D721Med (cell line): ENCODE data around the gene ELOA.
A peak's percentile ranks its signal among the peaks of the same experiment; 100 is the strongest.

Source experiments
- DNase-seq: peaks from one replicate; pipeline ENCODE4 v3.0.0; 2011; ENCODE audit warnings: low spot score; ENCODE audit not compliant: insufficient read length
- FAIRE-seq: peaks from 2 replicates; lab custom pipeline; 2011; peaks lifted over from hg19 to GRCh38; lab: Jason Lieb, UNC
- TF ChIP-seq, protein P1 (sequence below): IDR thresholded peaks from 2 replicates; pipeline ENCODE4 v1.5.1; 2012; ENCODE audit warnings: mild to moderate bottlenecking, control low read depth; ENCODE audit not compliant: insufficient read depth; ENCODE audit errors: missing control alignments

The ELOA gene

DNA sequence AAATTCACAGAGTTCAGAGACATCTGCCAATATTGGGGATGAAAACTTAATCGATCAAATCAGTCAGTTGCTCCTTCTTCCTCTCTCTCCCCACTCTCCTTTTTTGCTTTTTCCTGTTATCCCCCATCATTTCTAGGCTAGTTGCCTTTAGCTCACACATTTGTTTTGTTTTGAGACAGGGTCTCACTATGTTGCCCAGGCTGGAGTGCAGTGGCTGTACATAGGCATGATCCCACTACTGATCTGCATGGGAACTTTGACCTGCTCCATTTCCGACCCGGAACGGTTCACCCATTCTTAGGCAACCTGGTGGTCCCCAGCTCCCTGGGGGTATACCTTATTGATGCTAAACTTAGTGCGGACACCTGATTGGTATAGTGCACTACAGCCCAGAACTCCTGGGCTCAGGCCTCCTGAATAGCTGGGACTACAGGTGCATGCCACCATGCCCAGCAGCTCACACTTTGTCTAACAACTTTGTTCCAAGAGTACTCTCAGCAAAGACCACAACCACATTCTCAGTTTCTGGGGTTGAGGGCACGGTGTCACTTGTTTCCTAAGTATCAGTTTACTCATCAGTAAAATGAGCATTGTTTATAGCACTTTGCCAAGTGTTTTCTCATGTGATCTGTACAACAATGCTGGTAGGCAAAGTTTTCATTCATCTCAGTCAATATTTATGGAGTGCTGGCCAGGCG lies 6.7 kb upstream of the ELOA start:
- no peak for DNase-seq
- TF ChIP-seq, protein P1, sequence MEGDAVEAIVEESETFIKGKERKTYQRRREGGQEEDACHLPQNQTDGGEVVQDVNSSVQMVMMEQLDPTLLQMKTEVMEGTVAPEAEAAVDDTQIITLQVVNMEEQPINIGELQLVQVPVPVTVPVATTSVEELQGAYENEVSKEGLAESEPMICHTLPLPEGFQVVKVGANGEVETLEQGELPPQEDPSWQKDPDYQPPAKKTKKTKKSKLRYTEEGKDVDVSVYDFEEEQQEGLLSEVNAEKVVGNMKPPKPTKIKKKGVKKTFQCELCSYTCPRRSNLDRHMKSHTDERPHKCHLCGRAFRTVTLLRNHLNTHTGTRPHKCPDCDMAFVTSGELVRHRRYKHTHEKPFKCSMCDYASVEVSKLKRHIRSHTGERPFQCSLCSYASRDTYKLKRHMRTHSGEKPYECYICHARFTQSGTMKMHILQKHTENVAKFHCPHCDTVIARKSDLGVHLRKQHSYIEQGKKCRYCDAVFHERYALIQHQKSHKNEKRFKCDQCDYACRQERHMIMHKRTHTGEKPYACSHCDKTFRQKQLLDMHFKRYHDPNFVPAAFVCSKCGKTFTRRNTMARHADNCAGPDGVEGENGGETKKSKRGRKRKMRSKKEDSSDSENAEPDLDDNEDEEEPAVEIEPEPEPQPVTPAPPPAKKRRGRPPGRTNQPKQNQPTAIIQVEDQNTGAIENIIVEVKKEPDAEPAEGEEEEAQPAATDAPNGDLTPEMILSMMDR, result no peak
- FAIRE-seq, result no peak

DNA sequence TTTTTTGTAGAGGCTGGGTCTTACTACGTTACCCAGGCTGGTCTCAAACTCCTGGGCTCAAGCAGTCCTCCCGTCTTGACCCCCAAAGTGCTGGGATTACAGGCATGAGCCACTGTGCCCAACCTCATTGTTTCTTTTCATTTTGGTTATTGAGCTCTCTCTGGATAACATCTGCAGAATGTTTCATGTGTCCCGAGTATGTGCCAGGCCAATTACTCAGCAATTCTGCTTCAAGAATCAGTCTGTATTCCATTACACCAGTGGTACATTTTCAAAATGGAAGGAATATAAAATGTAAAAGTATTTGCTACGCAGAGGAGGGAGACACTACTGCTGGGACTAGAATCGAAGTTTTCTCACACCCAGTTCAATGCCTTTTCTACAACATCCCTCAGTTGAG lies 1.7 kb upstream of the ELOA start:
- TF ChIP-seq, protein P1, result no peak
- DNase-seq (no peak), FAIRE-seq (no peak)

DNA sequence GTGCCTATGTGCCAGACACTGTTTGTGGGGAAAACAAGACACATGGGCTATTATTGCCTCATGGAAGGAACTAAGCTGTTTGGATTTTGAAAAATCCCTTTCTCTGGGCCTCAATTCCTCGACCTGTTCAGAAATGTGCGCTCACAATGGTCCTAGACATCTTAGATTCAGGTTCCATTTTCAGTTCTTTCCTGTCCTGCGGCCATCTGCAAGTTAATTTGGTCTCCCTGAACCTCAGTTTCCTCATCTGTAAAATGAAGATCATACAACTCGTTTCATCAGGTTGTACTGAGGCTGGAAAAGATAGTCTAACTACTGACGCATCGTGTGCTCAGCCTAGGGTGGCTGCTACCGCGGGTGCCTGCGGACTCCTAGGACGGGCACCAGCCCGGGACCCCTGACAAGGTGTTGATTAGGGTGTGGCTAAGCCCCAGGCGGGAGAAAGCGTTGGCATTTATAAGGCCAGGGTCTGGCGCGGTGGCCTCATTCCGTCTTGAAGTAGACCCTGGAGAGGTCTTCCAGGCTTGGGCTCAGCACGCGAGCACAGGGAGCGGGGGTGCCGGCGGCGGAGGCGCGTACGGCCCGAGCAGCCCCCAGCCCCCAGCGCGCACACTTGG lies 493 bp upstream of the ELOA start:
- FAIRE-seq (no peak), DNase-seq (no peak)
- TF ChIP-seq, protein P1, result no peak

DNA sequence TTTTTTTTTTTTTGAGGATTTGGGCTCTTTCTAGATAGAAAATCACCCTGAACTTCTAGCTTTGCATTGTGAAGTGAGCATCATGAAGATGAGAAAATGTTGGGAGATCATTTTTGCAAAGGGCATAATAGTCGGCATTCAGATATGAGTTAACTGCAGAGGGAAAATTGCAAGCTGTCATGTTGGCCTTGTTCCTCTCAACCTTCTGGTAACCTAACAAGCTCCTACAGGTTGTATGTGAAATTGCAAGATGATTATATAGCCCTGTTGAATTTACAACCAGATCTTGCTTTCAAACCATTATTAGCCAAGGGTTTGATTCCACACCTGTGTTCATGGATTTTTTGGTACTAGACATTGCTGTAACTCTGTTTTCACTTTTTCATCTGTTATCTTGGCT lies 2.2 kb downstream of the ELOA start:
- TF ChIP-seq, protein P1, result peak; percentile 13
- DNase-seq (no peak), FAIRE-seq (no peak)

DNA sequence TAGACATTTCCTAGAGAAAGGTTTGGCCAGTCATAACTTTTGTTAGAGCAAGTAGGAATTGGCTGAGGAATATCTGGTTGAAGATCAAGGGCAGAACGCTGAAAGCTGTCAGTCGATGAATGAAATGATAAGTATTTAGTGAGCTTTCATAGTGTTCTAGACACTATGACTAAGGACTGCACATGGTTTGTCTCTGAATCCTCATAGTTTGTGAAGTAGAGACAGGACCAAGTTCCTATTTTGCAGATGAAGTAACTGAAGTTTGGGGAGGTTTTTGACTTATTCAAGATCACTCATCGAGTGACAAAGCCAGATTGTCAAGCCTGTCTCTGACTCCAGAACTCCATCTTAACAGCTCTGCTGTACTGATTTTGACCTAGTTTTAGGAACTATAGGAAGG lies 4.7 kb downstream of the ELOA start:
- DNase-seq (no peak), FAIRE-seq (no peak)
- TF ChIP-seq, protein P1, result no peak

DNA sequence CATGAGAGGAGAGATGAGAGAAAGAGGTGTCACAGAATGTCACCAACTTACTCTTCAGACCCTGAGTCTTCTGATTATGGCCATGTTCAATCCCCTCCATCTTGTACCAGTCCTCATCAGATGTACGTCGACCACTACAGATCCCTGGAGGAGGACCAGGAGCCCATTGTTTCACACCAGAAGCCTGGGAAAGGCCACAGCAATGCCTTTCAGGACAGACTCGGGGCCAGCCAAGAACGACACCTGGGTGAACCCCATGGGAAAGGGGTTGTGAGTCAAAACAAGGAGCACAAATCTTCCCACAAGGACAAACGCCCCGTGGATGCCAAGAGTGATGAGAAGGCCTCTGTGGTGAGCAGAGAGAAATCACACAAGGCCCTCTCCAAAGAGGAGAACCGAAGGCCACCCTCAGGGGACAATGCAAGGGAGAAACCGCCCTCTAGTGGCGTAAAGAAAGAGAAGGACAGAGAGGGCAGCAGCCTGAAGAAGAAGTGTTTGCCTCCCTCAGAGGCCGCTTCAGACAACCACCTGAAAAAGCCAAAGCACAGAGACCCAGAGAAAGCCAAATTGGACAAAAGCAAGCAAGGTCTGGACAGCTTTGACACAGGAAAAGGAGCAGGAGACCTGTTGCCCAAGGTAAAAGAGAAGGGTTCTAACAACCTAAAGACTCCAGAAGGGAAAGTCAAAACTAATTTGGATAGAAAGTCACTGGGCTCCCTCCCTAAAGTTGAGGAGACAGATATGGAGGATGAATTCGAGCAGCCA lies 8.0 kb downstream of the ELOA start:
- no peak for FAIRE-seq
- TF ChIP-seq, protein P1, result peak; percentile 63
- DNase-seq, result no peak
